Measurements from ENCODE around the gene C1QTNF8.

Gene C1QTNF8

DNA sequence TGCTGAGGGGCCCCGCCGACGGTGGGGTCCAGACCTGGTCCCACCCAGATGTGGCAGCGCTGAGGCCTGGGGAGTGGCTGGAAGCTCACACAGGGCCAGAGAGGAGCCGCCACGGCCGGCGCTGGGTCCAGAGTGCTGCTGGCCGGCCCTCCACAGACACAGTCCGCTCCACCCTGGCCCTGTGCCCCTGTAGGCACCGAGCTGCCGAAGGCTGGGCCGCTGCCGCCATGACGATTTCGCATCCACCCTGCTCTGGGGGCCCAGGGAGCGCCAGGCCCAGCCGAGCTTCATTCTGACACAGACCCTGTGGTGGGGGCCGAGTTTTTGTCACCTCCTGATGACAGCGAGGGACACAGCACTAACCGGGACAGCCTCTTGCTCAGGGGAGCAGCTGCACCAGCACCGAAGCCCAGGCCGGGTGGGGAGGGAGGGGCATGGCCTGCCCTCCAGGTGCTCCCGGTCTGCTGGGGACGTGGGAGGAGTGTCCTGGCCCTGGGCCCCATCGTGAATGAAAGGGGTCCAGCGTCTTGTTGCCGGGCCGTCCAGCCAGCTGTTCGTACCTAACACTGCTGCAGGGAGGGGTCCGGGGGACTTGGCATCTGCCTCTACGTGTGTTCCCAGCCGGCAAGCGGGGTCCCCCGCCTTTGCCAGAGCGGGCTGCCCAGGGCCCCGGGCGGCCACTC, 50.6 kb downstream of the C1QTNF8 start:
- DNase-seq (ENCODE audit: low spot score) = no peak

DNA sequence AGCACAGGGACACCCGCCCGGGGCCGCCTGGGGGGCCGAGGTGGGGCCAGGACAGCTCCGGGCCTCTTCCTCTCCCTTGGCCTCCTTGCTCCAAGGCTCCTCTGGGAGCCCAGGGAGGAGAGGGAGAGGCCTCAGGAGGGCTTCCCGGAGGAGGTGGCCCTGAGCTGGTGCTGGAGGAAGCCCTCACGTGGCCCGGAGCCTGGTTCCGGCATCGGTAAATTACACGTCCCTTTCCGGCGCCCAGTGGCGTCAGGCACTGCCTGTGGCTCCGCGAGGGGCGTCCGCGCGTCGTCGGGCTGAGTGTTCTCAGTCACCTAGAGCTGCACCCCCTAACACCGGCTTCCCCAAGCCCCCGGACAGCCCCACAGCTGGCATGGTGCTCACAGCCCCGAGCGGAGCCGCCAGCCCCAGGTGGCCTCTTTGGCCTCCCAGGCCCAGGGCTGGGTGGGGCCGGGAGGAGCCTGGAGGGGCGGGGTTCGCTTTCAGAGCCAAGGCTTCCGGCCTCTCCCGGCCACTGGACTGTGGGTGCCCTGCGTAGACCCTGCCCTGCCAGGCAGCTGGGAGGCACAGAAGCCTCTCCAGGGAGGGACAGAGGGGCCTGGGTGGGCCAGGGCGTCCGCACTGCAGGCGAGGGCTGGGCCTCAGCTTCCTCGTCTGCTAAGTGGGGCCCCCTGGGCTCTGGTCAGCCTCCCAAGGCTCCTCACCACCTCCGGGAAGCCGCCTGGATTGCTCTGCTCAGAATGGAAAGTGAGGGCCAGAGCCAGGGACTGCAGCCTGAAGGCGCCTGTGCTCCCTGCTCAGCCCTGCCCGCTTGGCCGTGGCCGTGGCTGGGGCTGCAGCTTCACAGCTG, 51.4 kb downstream of the C1QTNF8 start:
- no peak for DNase-seq (ENCODE audit: low spot score)

DNA sequence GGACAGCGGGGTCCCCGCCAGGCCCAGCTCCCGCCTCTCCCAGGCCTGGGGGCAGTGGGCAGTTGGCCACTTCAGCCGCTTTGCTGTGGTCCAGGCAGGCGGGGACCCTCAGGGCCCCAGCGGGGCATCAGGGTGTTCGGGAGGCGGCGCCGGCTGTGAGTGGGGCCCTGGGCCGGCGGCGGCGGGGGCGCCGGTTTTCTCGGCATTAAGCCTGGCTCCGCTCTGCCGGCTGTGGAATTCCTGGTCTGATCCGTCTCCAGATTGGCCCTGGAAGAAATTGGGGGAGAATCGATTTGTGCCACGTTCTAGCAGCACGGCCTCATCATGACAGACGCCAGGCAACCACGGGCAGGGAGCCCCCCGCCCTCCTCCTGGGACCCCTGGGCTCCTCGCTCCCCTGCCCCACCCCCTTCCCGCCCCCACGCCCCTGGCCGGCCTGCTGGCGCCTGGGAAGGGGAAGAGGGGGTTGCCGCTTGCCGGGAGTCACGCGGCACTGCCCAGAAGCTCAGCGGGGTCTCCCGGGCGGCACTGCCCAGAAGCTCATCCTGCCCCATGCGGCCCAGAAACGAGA, 52.1 kb downstream of the C1QTNF8 start:
- peak; percentile 65 for DNase-seq (ENCODE audit: low spot score)

DNA sequence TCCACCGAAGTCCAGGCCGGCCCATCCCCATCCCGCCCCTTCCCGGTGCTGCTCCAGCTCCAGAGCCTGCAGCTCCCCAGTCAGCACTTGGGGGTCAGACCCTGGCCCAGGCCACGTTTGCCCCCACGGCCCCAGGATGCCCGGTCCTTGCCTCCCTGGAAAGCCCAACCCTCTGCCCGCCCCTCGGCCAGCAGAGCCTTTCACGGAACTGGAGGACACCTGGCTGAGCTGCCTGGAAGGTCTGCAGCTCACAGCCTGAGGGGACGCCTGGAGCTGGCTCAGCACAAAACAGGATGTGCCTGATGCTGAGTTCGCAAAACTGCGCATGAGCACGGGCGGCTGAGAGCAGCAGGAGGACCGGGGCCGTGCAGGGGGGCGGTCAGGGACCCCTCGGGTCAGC, 53.2 kb downstream of the C1QTNF8 start:
- DNase-seq (ENCODE audit: low spot score) = peak; percentile 65

DNA sequence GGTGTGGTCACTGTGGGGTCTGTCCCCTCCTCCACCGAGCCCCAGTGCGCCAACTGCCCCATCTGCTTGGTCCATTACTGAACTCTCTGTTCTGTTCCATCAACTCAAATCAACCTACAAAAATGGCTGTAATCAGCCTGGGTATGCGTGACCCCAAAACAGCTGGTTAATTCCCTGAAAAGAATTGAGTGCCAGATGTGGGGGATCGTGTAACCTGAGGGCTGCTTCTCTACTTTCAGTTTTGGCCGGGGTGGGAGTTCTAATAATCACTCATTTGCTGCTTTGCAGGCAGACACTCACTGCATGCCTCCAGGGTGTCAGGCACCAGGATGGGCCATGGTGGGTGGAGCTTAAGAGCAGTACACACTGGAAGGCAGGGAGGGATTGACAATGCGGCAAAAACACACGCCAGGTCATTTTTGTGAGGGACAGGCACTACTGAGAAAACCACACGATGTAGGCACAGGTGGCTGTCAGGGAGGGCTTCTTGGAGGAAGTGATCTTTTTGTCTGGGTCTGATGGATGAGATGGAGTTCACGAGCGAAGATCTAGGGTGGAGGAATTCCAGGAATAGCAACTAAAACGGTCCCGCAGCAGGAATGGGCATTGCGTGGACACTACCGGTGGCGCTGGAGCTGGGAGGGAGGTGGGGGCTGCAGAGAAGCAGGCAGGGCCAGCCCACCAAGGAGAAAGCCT, 53.8 kb downstream of the C1QTNF8 start:
- no peak for DNase-seq (ENCODE audit: low spot score)

DNA sequence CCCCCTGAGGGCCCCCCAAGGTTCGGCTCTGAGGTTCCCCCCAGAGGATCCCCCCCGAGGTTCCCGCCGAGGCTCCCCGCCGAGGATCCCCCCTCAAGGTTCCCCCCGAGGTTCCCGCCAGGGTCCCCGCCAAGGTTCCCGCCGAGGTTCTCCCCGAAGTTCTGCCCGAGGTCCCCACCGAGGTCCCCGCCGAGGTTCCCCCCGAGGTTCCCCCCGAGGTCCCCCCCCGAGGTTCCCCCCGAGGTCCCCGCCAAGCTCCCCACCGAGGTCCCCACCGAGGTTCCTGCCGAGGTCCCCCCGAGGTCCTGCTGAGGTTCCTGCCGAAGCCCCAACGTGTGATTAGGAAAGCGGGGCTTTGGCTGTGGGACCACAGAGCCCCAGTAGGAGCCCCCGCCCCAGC, 55.7 kb downstream of the C1QTNF8 start:
- DNase-seq (ENCODE audit: low spot score) = no peak

DNA sequence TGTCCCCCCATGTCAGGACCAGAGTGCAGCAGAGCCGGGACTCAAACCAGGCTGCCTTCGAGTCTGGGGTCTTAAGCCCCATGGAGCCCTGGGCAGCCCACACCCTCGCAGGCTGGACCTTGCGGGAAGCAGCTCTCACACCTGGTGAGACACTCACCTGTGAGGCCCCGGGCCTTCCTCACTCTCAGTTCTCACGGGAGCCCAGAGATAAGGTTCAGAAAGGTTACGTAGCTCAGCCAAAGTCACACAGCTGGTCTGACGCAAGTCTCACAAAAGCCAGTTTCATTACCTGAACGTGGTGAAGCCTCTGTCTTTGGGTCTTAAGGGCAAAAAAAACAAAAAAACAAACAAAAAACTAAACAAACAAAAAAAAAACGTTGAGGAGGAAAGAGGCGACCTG, 56.3 kb downstream of the C1QTNF8 start:
- DNase-seq (ENCODE audit: low spot score) = no peak

DNA sequence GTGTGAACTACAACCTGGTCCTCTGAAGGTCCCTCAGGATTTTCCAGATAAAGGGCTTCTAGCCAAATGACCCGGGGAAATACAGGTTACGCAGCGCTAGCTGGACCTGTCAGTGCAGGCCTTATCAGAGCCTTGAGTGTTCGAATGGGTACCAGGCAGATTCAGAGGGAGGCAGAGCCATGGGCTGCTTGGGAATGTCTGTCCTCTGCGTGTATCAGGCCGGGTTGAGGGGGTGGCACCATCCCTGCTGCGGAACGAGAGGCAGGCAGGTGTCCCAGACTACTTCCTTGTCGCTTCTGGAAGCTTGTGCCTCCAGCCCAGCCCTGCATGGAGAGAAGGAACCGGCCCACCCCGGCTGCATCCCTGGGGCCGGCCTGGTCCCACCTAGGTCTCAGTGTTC, 57.1 kb downstream of the C1QTNF8 start:
- no peak for DNase-seq (ENCODE audit: low spot score)

Measured in D341Med (cell line).